Measurements from ENCODE around the gene ARHGAP44.

The ARHGAP44 gene

GRCh38 chr17:12883472-12883871 lies 94.2 kb downstream of the ARHGAP44 start:
- no peak for DNase-seq (ENCODE audit: low read depth)
- no peak overlapping the region for H3K4me3 ChIP-seq (ENCODE audit: low read depth, low read length)

DNA sequence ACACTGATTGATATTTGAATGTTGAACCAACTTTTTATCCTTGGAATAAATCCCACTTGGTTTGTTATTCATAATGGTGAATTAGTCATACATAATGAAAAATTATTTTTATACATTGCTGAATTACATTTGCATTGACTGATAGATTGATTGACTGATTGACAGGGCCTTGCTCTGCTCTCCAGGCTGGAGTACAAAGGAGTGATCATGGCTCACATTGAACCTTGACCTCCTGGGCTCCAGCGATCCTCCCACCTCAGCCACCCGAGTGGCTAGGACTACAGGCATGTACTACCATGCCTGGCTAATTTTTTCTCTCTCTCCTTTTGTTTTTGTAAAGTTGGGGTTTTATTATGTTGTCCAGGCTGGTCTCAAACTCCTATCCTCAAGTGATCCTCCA lies 97.8 kb downstream of the ARHGAP44 start:
- H3K4me3 ChIP-seq (ENCODE audit: low read depth, low read length) = no peak overlapping the region
- no peak for DNase-seq (ENCODE audit: low read depth)

GRCh38 chr17:12896180-12896785 lies 107.0 kb downstream of the ARHGAP44 start:
- no peak for DNase-seq (ENCODE audit: low read depth)
- H3K4me3 ChIP-seq (ENCODE audit: low read depth, low read length) = no peak overlapping the region

- DNase-seq (ENCODE audit: low read depth) = no peak
- H3K4me3 ChIP-seq (ENCODE audit: low read depth, low read length) = no peak overlapping the region
These were observed 108.8 kb downstream of the ARHGAP44 start for GRCh38 chr17:12898110-12898509.

- H3K4me3 ChIP-seq (ENCODE audit: low read depth, low read length) = no peak overlapping the region
- DNase-seq (ENCODE audit: low read depth) = no peak
These were observed 110.3 kb downstream of the ARHGAP44 start for GRCh38 chr17:12899604-12900003.

GRCh38 chr17:12900474-12900873 lies 111.2 kb downstream of the ARHGAP44 start:
- H3K4me3 ChIP-seq (ENCODE audit: low read depth, low read length) = no peak overlapping the region
- DNase-seq (ENCODE audit: low read depth) = no peak

DNA sequence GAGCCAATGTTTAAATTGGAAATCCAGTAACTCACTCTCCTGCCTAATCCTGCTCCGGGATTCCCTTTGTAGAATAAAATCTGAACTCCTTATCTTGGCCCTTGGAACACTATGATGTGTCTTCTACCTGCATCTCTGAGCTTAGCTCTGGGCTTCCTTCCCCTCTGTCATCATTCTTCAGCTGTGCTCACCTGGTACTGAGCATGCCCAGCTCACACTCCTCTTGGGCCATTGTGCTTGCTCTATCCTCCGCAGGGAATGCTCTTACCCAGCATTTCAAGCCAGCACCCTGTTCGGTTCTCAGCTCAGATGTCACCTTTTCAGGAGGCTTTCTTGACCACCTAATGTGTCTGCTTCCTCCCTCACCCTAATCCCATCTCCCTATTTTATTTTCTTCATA lies 112.7 kb downstream of the ARHGAP44 start:
- no peak for DNase-seq (ENCODE audit: low read depth)
- no peak overlapping the region for H3K4me3 ChIP-seq (ENCODE audit: low read depth, low read length)

GRCh38 chr17:12907477-12907876 lies 118.2 kb downstream of the ARHGAP44 start:
- DNase-seq (ENCODE audit: low read depth) = no peak
- H3K4me3 ChIP-seq (ENCODE audit: low read depth, low read length) = no peak overlapping the region

GRCh38 chr17:12909046-12909445 lies 119.7 kb downstream of the ARHGAP44 start:
- no peak for DNase-seq (ENCODE audit: low read depth)

GRCh38 chr17:12909511-12909910 lies 120.2 kb downstream of the ARHGAP44 start:
- H3K4me3 ChIP-seq (ENCODE audit: low read depth, low read length) = no peak overlapping the region
- no peak for DNase-seq (ENCODE audit: low read depth)

More at GRCh38 chr17:12909046-12909445, 119.7 kb downstream of the ARHGAP44 start:
- no peak overlapping the region for H3K4me3 ChIP-seq (ENCODE audit: low read depth, low read length)

DNA sequence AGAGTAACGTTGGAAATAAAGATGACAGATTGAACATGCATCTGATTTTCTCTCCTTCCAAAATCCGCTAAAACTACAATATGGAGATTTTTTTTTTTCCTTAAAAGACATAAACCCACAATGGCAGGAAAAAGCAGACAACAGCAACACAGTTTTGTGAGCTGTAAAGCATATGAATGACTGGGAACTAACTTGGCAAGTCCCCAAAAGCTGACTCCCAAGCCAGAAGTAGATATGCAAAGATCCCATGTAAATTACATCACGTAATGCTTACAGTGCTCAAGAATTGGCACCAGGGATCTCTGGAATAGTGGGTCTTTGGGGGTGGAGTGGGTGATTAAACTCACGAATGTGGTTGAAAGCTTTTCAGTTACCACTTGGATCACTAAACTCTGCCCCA lies 121.9 kb downstream of the ARHGAP44 start:
- no peak overlapping the region for H3K4me3 ChIP-seq (ENCODE audit: low read depth, low read length)
- DNase-seq (ENCODE audit: low read depth) = no peak

DNA sequence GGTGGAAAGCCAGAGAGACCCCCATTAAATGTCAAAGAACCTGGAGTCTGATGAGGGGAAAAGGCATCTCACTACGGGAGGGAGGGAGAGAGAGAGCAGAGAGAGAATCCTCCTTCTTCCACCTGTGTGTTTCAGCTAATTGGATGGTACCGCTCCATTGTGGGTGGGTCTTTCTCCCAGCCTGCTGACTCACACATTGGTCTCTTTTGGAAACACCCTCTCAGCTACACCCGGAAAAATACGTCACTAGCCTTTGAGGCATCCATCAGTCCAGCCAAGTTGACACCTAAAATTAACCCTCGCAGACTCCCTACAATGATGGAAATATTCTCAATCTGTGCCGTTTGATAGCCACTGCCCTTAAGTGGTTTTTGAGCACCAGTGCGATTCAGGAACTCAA lies 128.1 kb downstream of the ARHGAP44 start:
- DNase-seq (ENCODE audit: low read depth) = no peak
- no peak overlapping the region for H3K4me3 ChIP-seq (ENCODE audit: low read depth, low read length)

- H3K4me3 ChIP-seq (ENCODE audit: low read depth, low read length) = no peak overlapping the region
- no peak for DNase-seq (ENCODE audit: low read depth)
These were observed 128.8 kb downstream of the ARHGAP44 start for GRCh38 chr17:12918142-12918541.

DNA sequence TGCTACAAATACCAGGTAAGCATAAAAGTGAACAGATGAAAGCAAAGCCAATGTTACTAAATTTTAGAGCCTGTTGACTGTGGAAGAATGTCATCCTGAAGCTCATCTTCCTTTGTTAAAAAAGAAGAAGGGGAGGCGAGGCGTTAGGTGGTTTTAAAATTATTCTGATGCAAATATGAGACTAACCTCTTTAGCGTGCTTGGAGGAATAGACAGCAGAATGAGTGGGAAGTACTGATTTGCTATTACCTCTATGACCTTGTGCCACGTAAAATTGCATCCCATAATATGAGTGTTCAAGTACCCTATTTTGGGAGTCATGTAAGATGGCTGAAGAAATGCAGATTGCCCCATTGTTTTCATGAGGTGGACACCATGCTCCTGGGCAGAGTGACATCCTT lies 132.8 kb downstream of the ARHGAP44 start:
- no peak for DNase-seq (ENCODE audit: low read depth)
- no peak overlapping the region for H3K4me3 ChIP-seq (ENCODE audit: low read depth, low read length)

GRCh38 chr17:12924614-12925013 lies 135.3 kb downstream of the ARHGAP44 start:
- no peak overlapping the region for H3K4me3 ChIP-seq (ENCODE audit: low read depth, low read length)
- DNase-seq (ENCODE audit: low read depth) = no peak

- DNase-seq (ENCODE audit: low read depth) = no peak
- no peak overlapping the region for H3K4me3 ChIP-seq (ENCODE audit: low read depth, low read length)
These were observed 137.7 kb downstream of the ARHGAP44 start for GRCh38 chr17:12927001-12927400.

DNA sequence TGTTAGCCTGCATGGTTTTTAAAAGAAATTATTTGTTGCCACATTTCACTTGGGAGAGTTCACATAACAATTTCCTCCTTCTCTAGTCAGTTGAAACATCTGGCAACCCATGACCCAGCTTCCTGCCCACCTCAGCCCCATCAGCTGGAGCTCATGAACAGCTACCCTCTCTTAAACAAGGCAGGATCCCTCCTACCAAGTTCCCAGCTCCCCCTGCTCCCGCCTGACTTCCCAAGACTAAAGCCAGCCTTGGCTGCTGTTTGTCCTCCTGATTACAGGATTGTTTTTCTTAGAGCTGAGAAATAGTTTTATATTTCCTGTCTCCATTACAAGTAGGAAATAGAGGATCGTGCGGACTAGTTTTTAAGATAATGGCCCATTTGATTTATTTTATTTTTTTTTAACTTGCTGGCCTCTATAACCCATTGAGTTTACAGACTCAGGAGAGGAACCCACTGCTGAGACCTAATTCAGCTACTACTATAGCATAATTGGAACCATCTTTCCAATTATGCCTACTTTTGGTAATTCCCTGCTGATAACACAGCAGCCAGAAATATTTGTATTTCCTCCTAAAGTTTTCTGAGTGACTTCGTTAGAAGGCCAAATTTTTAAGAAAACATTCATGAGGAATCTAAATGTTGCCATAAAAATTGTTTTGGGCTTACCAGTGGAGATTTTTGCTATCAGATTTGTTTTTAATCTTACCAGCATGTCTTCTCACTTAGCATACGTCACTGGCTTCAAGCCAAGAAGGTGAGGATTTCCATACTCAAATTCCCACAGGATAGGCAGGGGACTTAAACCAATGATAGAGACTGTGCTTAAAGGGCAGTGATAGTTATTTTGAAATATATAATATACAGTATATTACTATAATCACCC lies 138.5 kb downstream of the ARHGAP44 start:
- DNase-seq (ENCODE audit: low read depth) = no peak
- H3K4me3 ChIP-seq (ENCODE audit: low read depth, low read length) = no peak overlapping the region

DNA sequence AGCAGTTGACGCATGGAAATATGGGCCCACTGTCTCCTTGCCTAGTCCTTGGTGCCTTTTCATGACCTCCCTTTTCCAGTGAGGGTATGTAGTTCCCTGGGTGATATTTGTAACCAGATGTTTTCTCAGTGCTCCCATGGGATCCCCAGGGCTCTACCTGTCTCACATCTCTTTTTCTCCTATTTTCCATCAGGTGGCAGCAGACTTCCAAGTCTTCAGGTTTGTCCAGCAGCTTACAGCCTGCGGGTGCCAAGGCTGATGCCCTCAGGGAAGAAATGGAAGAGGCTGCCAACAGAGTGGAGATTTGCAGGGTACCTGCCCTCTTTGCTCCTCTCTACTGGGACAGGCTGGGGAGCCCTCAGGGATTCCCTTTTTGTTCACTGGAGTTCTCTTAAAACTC lies 139.4 kb downstream of the ARHGAP44 start:
- no peak for DNase-seq (ENCODE audit: low read depth)
- no peak overlapping the region for H3K4me3 ChIP-seq (ENCODE audit: low read depth, low read length)

DNA sequence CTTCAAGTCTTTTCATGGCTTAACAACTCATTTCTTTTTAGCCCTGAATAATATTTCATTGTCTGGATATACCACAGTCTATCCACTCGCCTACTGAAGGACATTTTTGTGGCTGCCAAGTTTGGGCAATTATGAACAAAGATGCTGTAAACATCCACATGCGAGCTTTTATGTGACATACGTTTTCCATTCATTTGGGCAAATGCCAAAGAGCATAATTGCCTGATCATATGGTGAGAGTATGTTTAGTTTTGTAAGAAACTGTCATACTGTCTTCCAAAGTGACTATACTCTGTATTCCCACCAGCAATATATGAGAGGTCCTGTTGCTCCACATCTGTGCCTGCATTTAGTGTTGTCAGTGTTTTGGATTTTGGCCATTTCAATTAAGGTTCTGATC lies 147.2 kb downstream of the ARHGAP44 start:
- no peak overlapping the region for H3K4me3 ChIP-seq (ENCODE audit: low read depth, low read length)
- no peak for DNase-seq (ENCODE audit: low read depth)

DNA sequence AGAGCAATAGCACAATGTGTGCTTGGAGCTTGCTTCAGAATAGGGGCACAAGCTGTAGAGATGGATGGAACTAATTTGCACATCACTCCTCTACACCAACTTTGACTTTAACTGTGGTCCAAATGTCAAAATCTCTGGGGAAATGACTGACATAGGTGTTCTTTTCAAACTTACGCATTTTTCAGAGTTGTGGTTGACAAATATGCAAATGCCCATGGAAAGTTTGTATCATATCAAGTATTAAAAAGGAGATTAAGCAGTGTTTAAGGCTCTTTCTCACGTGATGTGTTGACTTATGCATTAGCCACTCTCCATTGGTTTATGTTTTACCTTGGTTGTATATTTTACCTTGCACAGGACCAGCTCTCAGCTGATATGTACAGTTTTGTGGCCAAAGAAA lies 151.4 kb downstream of the ARHGAP44 start:
- no peak for DNase-seq (ENCODE audit: low read depth)
- no peak overlapping the region for H3K4me3 ChIP-seq (ENCODE audit: low read depth, low read length)

- H3K4me3 ChIP-seq (ENCODE audit: low read depth, low read length) = no peak overlapping the region
- no peak for DNase-seq (ENCODE audit: low read depth)
These were observed 157.7 kb downstream of the ARHGAP44 start for GRCh38 chr17:12947047-12947446.

Data from skeletal muscle cell (primary cell).